BJ (cell line): ENCODE results near the gene OPTC. TPM values are rescaled to one million over a fixed set of nuclear protein-coding genes. Genes with fewer than 3 reads are reported as not detected.

Experiments used
- CTCF ChIA-PET: fragments of 350-600 bp; formaldehyde crosslinking; extraction: SDS; loops from one replicate; lab custom pipeline; 2021; ENCODE audit warnings: antibody characterized with exemption, inconsistent platforms; lab: Yijun Ruan, JAX
- POLR2A ChIA-PET: fragments of 300-600 bp; sonication (Branson Sonifier 250); formaldehyde crosslinking; extraction: SDS; loops from one replicate; lab custom pipeline; 2021; ENCODE audit warnings: antibody characterized with exemption; lab: Charles Lee
- DNase-seq: peaks from one replicate; pipeline ENCODE4 v3.0.0-alpha.2; 2011; ENCODE audit warnings: low read depth
- H3K27me3 ChIP-seq: 2 replicates; pipeline ENCODE4 v1.6.0; 2011; ENCODE audit warnings: low read length; ENCODE audit not compliant: control insufficient read depth, insufficient read depth
- H3K36me3 ChIP-seq: 2 replicates; pipeline ENCODE4 v1.5.1; 2011; ENCODE audit warnings: low read length; ENCODE audit not compliant: control insufficient read depth, insufficient read depth
- H3K4me3 ChIP-seq: 2 replicates; pipeline ENCODE4 v1.5.1; 2011; ENCODE audit warnings: low read depth, mild to moderate bottlenecking, control low read depth, low read length
- CTCF ChIP-seq: IDR thresholded peaks from 2 replicates; pipeline ENCODE4 v1.5.1; 2011; ENCODE audit warnings: low read depth, mild to moderate bottlenecking, control low read depth, inconsistent platforms, low read length, moderate library complexity; ENCODE audit not compliant: insufficient read depth
- polyA plus RNA-seq: library from polyadenylated mRNA; depleted of rRNA; stranded (reverse); fragments of >200 nt; gene quantifications from 2 replicates; pipeline ENCODE4 v1.2.3, GENCODE V29; 2011

OPTC gene
- polyA plus RNA-seq, 1 experiment: not detected

- no peaks in the 10 kb centered on the region for H3K27me3 ChIP-seq
- no peak for TF ChIP-seq CTCF
- no peak overlapping the region for H3K4me3 ChIP-seq
- ChIA-PET CTCF (interaction anchor here (2.0 kb wide), 1 partner anchor 19 kb away, joined by 4 read pairs; no protein-coding TSS in a partner anchor), POLR2A (interaction anchor here (0.6 kb wide), 1 partner anchor 139 kb away, joined by 5 read pairs; no protein-coding TSS in a partner anchor)
- no peaks in the 10 kb centered on the region for H3K36me3 ChIP-seq
- no peak for DNase-seq
These were observed 53.2 kb downstream of the OPTC start for GRCh38 chr1:203547147-203547546.

DNA sequence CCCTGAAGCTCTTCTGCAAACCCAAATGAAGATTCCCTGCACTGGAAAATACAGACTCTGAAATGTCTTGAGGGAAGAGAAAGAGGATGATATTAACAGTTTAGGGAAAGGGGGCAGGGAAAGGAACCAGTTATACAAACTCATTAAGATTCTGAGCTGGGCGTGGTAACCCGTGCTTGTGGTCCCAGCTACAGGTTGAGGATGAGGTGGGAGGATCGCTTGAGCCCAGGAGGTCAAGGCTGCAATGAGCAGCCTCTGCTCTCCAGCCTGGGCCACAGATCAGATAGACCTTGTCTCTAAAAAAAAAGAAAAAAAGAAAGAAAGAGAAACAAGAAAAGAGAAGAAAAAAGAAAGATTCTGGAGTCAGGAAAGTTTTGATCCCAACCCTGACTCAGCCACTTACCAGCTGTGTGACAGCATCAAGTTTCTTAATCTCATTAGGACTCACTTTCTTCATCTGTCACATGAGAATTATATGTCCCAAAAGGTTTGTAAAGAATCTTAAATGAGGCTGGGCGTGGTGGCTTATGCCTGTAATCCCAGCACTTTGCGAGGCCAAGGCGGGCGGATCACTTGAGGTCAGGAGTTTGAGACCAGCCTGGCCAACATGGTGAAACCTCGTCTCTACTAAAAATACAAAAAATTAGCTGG, 53.9 kb downstream of the OPTC start:
- H3K4me3 ChIP-seq: no peak overlapping the region
- CTCF ChIA-PET: interaction anchor here (1.2 to 2.0 kb wide), 2 partner anchors 20 to 80 kb away, joined by 3 to 4 read pairs; no protein-coding TSS in a partner anchor
- no peak for TF ChIP-seq CTCF
- no peaks in the 10 kb centered on the region for H3K36me3 ChIP-seq
- no peaks in the 10 kb centered on the region for H3K27me3 ChIP-seq
- POLR2A ChIA-PET: interaction anchor here (0.6 kb wide), 2 partner anchors 80 to 138 kb away, joined by 5 to 7 read pairs; no protein-coding TSS in a partner anchor
- no peak for DNase-seq

GRCh38 chr1:203548892-203549291, 54.9 kb downstream of the OPTC start:
- ChIA-PET CTCF (interaction anchor here (0.6 to 1.2 kb wide), 2 partner anchors 16 to 164 kb away, joined by 3 to 4 read pairs; no protein-coding TSS in a partner anchor), POLR2A (interaction anchor here (0.8 kb wide), 1 partner anchor 144 kb away, joined by 21 read pairs; no protein-coding TSS in a partner anchor)
- no peak for TF ChIP-seq CTCF
- Histone ChIP-seq H3K4me3 (no peak overlapping the region), H3K27me3 (no peaks in the 10 kb centered on the region), H3K36me3 (no peaks in the 10 kb centered on the region)
- no peak for DNase-seq

GRCh38 chr1:203549309-203549708, 55.4 kb downstream of the OPTC start:
- no peak overlapping the region for H3K4me3 ChIP-seq
- DNase-seq: no peak
- H3K27me3 ChIP-seq: no peaks in the 10 kb centered on the region
- POLR2A ChIA-PET: interaction anchor here (0.8 kb wide), 1 partner anchor 143 kb away, joined by 21 read pairs; no protein-coding TSS in a partner anchor
- CTCF ChIA-PET: interaction anchor here (0.6 to 1.2 kb wide), 2 partner anchors 16 to 164 kb away, joined by 3 to 4 read pairs; no protein-coding TSS in a partner anchor
- H3K36me3 ChIP-seq: no peaks in the 10 kb centered on the region
- no peak for TF ChIP-seq CTCF

DNA sequence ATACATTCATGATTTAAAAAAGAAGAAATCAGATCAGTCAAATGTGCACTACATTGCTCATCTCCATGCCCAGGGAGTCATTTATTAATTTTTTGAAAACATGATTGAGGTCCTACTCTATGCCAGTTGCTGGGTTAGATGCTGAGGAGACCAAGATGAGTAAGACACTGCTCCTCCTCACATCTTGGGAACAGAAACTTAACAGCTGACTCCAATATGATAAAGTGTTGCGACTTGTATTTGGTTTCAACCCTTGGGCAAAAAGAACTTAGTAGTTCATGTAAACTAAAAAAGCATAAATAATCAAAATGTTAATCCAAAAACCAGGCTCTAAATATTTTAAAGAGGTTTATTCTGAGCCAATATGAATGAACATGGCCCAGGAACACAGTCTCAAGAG, 56.9 kb downstream of the OPTC start:
- no peaks in the 10 kb centered on the region for H3K36me3 ChIP-seq
- no peak for DNase-seq
- POLR2A ChIA-PET: no interaction called here
- TF ChIP-seq CTCF: no peak
- H3K4me3 ChIP-seq: no peak overlapping the region
- CTCF ChIA-PET: interaction anchor here (0.9 to 1.3 kb wide), 2 partner anchors 13 to 43 kb away, joined by 3 to 4 read pairs; no protein-coding TSS in a partner anchor
- H3K27me3 ChIP-seq: no peaks in the 10 kb centered on the region
